DMS79 (cell line): ENCODE data around the gene AFDN.

Experiments used
- DNase-seq: peaks from one replicate; lab custom pipeline; 2025; lab: John Stamatoyannopoulos, UW

The AFDN gene

GRCh38 chr6:167919349-167919748 is 92.6 kb downstream of the AFDN start:
- no peak for DNase-seq

GRCh38 chr6:167920165-167920564 is 93.5 kb downstream of the AFDN start:
- DNase-seq, result no peak

GRCh38 chr6:167921831-167922230 is 95.1 kb downstream of the AFDN start:
- DNase-seq, result no peak

GRCh38 chr6:167925026-167925425 is 98.3 kb downstream of the AFDN start:
- no peak for DNase-seq

GRCh38 chr6:167927246-167927645 is 100.5 kb downstream of the AFDN start:
- no peak for DNase-seq

GRCh38 chr6:167928111-167928510 is 101.4 kb downstream of the AFDN start:
- no peak for DNase-seq

- no peak for DNase-seq
Observed at GRCh38 chr6:167930295-167930694, 103.6 kb downstream of the AFDN start.

GRCh38 chr6:167932468-167933276 is 106.0 kb downstream of the AFDN start:
- no peak for DNase-seq

GRCh38 chr6:167933290-167933689 is 106.6 kb downstream of the AFDN start:
- DNase-seq, result no peak

GRCh38 chr6:167933847-167934246 is 107.1 kb downstream of the AFDN start:
- no peak for DNase-seq

- no peak for DNase-seq
Observed at GRCh38 chr6:167934426-167934864, 107.7 kb downstream of the AFDN start.

- DNase-seq, result no peak
Observed at GRCh38 chr6:167936051-167936450, 109.3 kb downstream of the AFDN start.

GRCh38 chr6:167937301-167937700 is 110.6 kb downstream of the AFDN start:
- DNase-seq, result no peak

- DNase-seq, result no peak
Observed at GRCh38 chr6:167937948-167938911, 111.5 kb downstream of the AFDN start.

GRCh38 chr6:167941822-167942221 is 115.1 kb downstream of the AFDN start:
- DNase-seq, result no peak

GRCh38 chr6:167944130-167944529 is 117.4 kb downstream of the AFDN start:
- no peak for DNase-seq

- no peak for DNase-seq
Observed at GRCh38 chr6:167946007-167946406, 119.3 kb downstream of the AFDN start.

GRCh38 chr6:167946604-167947003 is 119.9 kb downstream of the AFDN start:
- peak; percentile 10 for DNase-seq

- no peak for DNase-seq
Observed at GRCh38 chr6:167947716-167948115, 121.0 kb downstream of the AFDN start.

GRCh38 chr6:167948716-167949115 is 122.0 kb downstream of the AFDN start:
- no peak for DNase-seq

- no peak for DNase-seq
Observed at GRCh38 chr6:167949121-167949684, 122.5 kb downstream of the AFDN start.

GRCh38 chr6:167951781-167952511 is 125.2 kb downstream of the AFDN start:
- no peak for DNase-seq
